ENCODE data around the gene KCNJ5.

Gene KCNJ5

DNA sequence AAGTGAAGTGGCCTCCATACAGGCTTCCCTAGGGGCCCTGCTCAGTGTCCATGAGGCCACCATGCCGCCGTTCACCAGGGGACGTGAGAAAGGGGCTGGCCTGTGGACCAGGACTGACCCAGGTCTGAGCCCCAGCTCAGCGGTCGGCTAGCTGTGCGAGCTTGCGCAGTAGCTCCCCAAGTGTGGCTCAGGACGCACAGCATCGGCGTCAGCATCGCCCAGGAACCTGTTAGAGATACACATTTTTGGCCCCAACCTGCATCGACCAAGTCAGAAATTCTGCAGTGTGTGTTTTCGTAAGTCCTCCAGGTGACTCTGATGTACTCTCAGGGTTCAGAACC, 51.1 kb downstream of the KCNJ5 start:
- H3K27me3 ChIP-seq (ENCODE audit: insufficient read depth, poor library complexity, severe bottlenecking): no peaks in the 10 kb centered on the region

GRCh38 chr11:128942817-128943427, 51.8 kb downstream of the KCNJ5 start, which contains the start of gene TP53AIP1:
TP53AIP1 (minus strand) TSS chr11:128942871; CDS start chr11:128937818, 5,053 bp downstream.
- H3K27ac ChIP-seq (replicated peaks): no peak within 1 kb of the TSS
- TF ChIP-seq GABPA (IDR thresholded peaks at IDR 0.05; ENCODE audit: low read depth) (no peak), POLR2AphosphoS5 (IDR thresholded peaks at IDR 0.05; ENCODE audit: low read depth) (no peak), CTCF (IDR thresholded peaks at IDR 0.05; ENCODE audit: insufficient read depth, low read length) (no peak), REST (IDR thresholded peaks at IDR 0.05; ENCODE audit: insufficient replicate concordance, low read depth) (no peak), SPI1 (IDR thresholded peaks at IDR 0.05; ENCODE audit: borderline replicate concordance, low read depth) (no peak)
- H3K27me3 ChIP-seq (ENCODE audit: insufficient read depth, poor library complexity, severe bottlenecking): no peaks in the 10 kb centered on the region
- no peak for DNase-seq (ENCODE audit: low read depth in 1 of 2, low spot score in 1 of 2)
- H3K4me3 ChIP-seq (replicated peaks; ENCODE audit: insufficient read depth, low read length): no peak within 1 kb of the TSS

More for the DNA sequence above, 51.1 kb downstream of the KCNJ5 start:
- no peak overlapping the region for H3K27ac ChIP-seq (replicated peaks)
- H3K4me3 ChIP-seq (replicated peaks; ENCODE audit: insufficient read depth, low read length): no peak overlapping the region
- no peak for DNase-seq (ENCODE audit: low read depth in 1 of 2, low spot score in 1 of 2)
- TF ChIP-seq REST (IDR thresholded peaks at IDR 0.05; ENCODE audit: insufficient replicate concordance, low read depth) (no peak), GABPA (IDR thresholded peaks at IDR 0.05; ENCODE audit: low read depth) (no peak)

DNA sequence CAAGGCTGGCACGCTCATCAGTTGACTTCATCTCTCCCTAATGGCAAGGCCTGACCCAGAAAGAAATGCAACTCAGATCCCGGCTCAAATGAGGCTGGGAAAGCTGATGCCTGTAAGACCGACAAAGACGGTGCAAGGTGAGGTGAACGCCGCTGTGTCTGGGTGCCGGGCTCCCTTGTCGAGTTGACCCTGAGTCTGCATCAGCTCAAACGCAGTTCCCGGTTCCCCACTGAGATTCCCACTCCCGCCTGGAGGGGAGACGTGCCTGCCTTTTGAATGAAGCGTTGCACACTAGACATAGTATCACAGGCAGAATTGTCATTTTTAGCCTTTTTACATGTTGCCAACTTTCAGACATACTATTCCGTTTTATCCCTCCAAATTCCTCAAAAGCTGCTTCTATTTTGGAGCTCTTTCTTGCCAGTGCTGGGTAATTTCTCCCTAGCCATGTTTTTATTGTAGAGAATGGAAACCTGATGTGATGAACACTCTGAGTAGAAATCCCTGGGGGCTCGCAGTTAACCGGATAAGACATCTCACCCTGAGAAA, 52.3 kb downstream of the KCNJ5 start:
- TF ChIP-seq POLR2AphosphoS5 (IDR thresholded peaks at IDR 0.05; ENCODE audit: low read depth) (no peak), GABPA (IDR thresholded peaks at IDR 0.05; ENCODE audit: low read depth) (no peak), SPI1 (IDR thresholded peaks at IDR 0.05; ENCODE audit: borderline replicate concordance, low read depth) (no peak), CTCF (IDR thresholded peaks at IDR 0.05; ENCODE audit: insufficient read depth, low read length) (no peak), REST (IDR thresholded peaks at IDR 0.05; ENCODE audit: insufficient replicate concordance, low read depth) (no peak)
- no peak overlapping the region for H3K27ac ChIP-seq (replicated peaks)
- DNase-seq (ENCODE audit: low read depth in 1 of 2, low spot score in 1 of 2): no peak
- H3K4me3 ChIP-seq (replicated peaks; ENCODE audit: insufficient read depth, low read length): no peak overlapping the region
- no peaks in the 10 kb centered on the region for H3K27me3 ChIP-seq (ENCODE audit: insufficient read depth, poor library complexity, severe bottlenecking)

All from HL-60 (cell line).